Loucy (cell line): ENCODE measurements around the gene ADI1.
"Not testable (repeated sequence)": the region's sequence is repeated elsewhere in the genome, so short reads cannot be mapped to it uniquely, and the experiment has no call there.

Experiments
- H2AFZ ChIP-seq: fragments of 200-600 bp; sonication (generic); 2 replicates; pipeline ENCODE4 v1.6.0; 2016; ENCODE audit warnings: antibody characterized with exemption, mild to moderate bottlenecking, low read length, moderate library complexity
- H3F3A ChIP-seq: fragments of 200-600 bp; 2 replicates; pipeline ENCODE4 v1.6.0; 2016; ENCODE audit warnings: antibody characterized with exemption, low read depth, mild to moderate bottlenecking
- H3K27me3 ChIP-seq: fragments of 200-600 bp; sonication (generic); 2 replicates; pipeline ENCODE4 v1.6.1; 2014; ENCODE audit warnings: low read length, mild to moderate bottlenecking; ENCODE audit not compliant: insufficient read depth, poor library complexity, severe bottlenecking
- H3K36me3 ChIP-seq: fragments of 200-600 bp; sonication (generic); 2 replicates; pipeline ENCODE4 v1.6.1; 2016; ENCODE audit warnings: low read length; ENCODE audit not compliant: insufficient read depth
- H3K4me1 ChIP-seq: fragments of 200-600 bp; sonication (generic); 2 replicates; pipeline ENCODE4 v1.5.1; 2014; ENCODE audit warnings: low read length, mild to moderate bottlenecking; ENCODE audit not compliant: insufficient read depth, poor library complexity, severe bottlenecking
- H3K4me2 ChIP-seq: fragments of 200-600 bp; sonication (generic); 2 replicates; pipeline ENCODE4 v1.6.0; 2014; ENCODE audit warnings: antibody characterized with exemption, low read length, low read depth, mild to moderate bottlenecking; ENCODE audit not compliant: poor library complexity, severe bottlenecking
- H3K4me3 ChIP-seq: fragments of 200-600 bp; sonication (generic); 2 replicates; pipeline ENCODE4 v1.5.1; 2014; ENCODE audit warnings: low read length, mild to moderate bottlenecking, mixed read lengths; ENCODE audit not compliant: poor library complexity, severe bottlenecking
- H3K79me2 ChIP-seq: fragments of 200-600 bp; sonication (generic); 2 replicates; pipeline ENCODE4 v1.6.1; 2014; ENCODE audit warnings: low read length; ENCODE audit not compliant: insufficient read depth
- H3K9ac ChIP-seq: fragments of 200-600 bp; sonication (generic); 2 replicates; pipeline ENCODE4 v1.6.0; 2014; ENCODE audit warnings: mild to moderate bottlenecking, low read depth, low read length, moderate library complexity; ENCODE audit not compliant: poor library complexity, severe bottlenecking
- H3K9me2 ChIP-seq: fragments of 200-600 bp; sonication (generic); replicated peaks from 2 replicates; pipeline ENCODE4 v1.6.1; 2016; ENCODE audit warnings: low read depth, low read length, mixed read lengths
- H3K9me3 ChIP-seq: fragments of 200-600 bp; sonication (generic); 2 replicates; pipeline ENCODE4 v1.6.1; 2014; ENCODE audit warnings: mild to moderate bottlenecking, antibody characterized with exemption, low read length, low read depth; ENCODE audit not compliant: insufficient read depth
- H4K20me1 ChIP-seq: fragments of 200-600 bp; sonication (generic); 2 replicates; pipeline ENCODE4 v1.6.0; 2014; ENCODE audit warnings: antibody characterized with exemption, low read length, mild to moderate bottlenecking; ENCODE audit not compliant: insufficient read depth, poor library complexity, severe bottlenecking
- CTCF ChIP-seq: fragments of 200-600 bp; sonication (generic); conservative IDR thresholded peaks from 2 replicates; pipeline ENCODE4 v1.5.1; 2014; ENCODE audit warnings: mild to moderate bottlenecking, antibody characterized with exemption, low read length
- EZH2phosphoT487 ChIP-seq: fragments of 200-600 bp; IDR thresholded peaks from 2 replicates; pipeline ENCODE4 v1.6.1; 2018; ENCODE audit warnings: antibody characterized with exemption, mild to moderate bottlenecking, moderate library complexity, borderline replicate concordance

ADI1 gene

DNA sequence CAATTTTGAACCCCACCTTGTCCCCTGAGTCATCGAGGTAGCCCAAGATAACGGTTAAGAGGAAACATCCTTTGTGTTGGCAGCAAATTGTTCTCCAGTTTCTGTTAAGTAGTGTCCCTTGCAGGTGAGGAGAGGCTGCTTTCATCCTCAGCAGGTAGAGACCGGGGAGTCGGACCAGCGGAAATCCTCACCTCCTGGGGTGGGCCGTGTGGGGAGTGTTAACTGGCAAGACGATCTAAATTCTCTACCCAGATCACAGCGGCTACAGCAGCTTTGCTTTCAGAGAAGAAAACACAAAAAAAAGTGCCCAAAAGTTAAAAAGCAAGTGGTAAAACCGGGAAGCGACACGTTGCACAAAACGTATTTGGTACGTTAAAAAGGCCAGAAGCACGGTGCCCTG, 63.2 kb downstream of the ADI1 start:
- no peak overlapping the region for H3K9ac ChIP-seq
- no peak overlapping the region for H3K4me2 ChIP-seq
- no peaks in the 10 kb centered on the region for H3K4me1 ChIP-seq
- no peaks in the 10 kb centered on the region for H3K27me3 ChIP-seq
- H3K36me3 ChIP-seq = peaks cover 20% of the 10 kb centered on the region; the same call in 1 of the 2 replicates
- no peak overlapping the region for H3K4me3 ChIP-seq
- no peaks in the 10 kb centered on the region for H4K20me1 ChIP-seq
- H3F3A ChIP-seq = no peaks in the 10 kb centered on the region
- no peaks in the 10 kb centered on the region for H3K9me3 ChIP-seq
- no peak for TF ChIP-seq CTCF
- no peak for TF ChIP-seq EZH2phosphoT487
- H3K9me2 ChIP-seq = no peaks in the 10 kb centered on the region
- H2AFZ ChIP-seq = no peak overlapping the region
- H3K79me2 ChIP-seq = no peaks in the 10 kb centered on the region

DNA sequence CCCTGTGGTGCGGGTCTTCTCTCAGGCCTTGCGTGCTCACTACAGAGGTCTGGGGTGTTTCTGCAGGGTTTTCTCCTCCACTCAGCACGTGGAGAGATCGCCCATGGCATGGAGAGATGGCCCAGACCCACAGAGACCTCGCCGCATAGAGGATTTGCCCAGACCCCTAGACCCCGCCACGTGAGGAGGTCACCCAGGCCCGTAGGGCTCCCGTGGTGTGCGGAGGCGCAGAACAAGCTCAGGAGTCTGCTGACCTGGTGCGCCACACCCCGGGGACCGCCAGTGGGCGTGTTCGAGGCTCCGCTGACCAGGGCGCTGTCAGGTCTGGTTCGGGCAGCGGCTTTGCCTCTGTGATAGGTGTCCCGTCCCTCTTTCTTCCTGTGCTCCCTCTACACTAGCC, 64.5 kb downstream of the ADI1 start:
- no peak overlapping the region for H3K4me2 ChIP-seq
- no peaks in the 10 kb centered on the region for H3K9me2 ChIP-seq
- no peaks in the 10 kb centered on the region for H3K79me2 ChIP-seq
- no peaks in the 10 kb centered on the region for H3K4me1 ChIP-seq
- TF ChIP-seq EZH2phosphoT487 = no peak
- no peak for TF ChIP-seq CTCF
- no peaks in the 10 kb centered on the region for H3K27me3 ChIP-seq
- H3K9me3 ChIP-seq = no peaks in the 10 kb centered on the region
- H3F3A ChIP-seq = no peaks in the 10 kb centered on the region
- H3K4me3 ChIP-seq = no peak overlapping the region
- H3K36me3 ChIP-seq = peaks cover 28% of the 10 kb centered on the region; the same call in 1 of the 2 replicates
- H3K9ac ChIP-seq = no peak overlapping the region
- no peaks in the 10 kb centered on the region for H4K20me1 ChIP-seq
- H2AFZ ChIP-seq = no peak overlapping the region

DNA sequence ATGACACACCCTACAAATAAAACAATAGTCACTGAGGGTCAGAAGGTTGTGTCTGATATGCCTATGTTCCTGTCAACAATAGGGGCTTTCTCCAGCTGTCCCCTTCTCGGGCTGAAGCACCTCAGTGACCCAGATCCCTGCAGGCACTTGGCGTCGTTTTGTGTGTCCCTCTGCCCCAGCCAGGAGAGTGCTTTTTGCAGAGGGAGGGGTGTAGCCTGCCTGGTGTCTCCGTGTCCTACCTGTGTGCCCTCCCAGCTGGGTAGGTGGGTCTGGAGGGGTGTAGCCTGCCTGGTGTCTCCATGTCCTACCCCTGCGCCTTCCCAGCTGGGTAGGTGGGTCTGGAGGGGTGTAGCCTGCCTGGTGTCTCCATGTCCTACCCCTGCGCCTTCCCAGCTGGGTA, 65.3 kb downstream of the ADI1 start:
- H3K36me3 ChIP-seq = peaks cover 36% of the 10 kb centered on the region; the same call in 1 of the 2 replicates
- not testable (repeated sequence) for H3K27me3 ChIP-seq, H3K4me3 ChIP-seq, H3K4me2 ChIP-seq, H3K9ac ChIP-seq, H3F3A ChIP-seq, H3K9me3 ChIP-seq, H3K79me2 ChIP-seq, H3K9me2 ChIP-seq, H2AFZ ChIP-seq, H4K20me1 ChIP-seq, H3K4me1 ChIP-seq

GRCh38 chr2:3453190-3453999, 65.9 kb downstream of the ADI1 start:
- H3K4me2 ChIP-seq = no peak overlapping the region
- H3F3A ChIP-seq = no peaks in the 10 kb centered on the region
- no peaks in the 10 kb centered on the region for H3K79me2 ChIP-seq
- H3K27me3 ChIP-seq = no peaks in the 10 kb centered on the region
- TF ChIP-seq EZH2phosphoT487 (no peak), CTCF (no peak)
- H3K4me3 ChIP-seq = no peak overlapping the region
- no peaks in the 10 kb centered on the region for H4K20me1 ChIP-seq
- no peaks in the 10 kb centered on the region for H3K4me1 ChIP-seq
- H3K9me2 ChIP-seq = no peaks in the 10 kb centered on the region
- no peaks in the 10 kb centered on the region for H3K9me3 ChIP-seq
- H3K9ac ChIP-seq = no peak overlapping the region
- no peak overlapping the region for H2AFZ ChIP-seq
- peaks cover 33% of the 10 kb centered on the region; the same call in 1 of the 2 replicates for H3K36me3 ChIP-seq
